Activated CD4-positive, alpha-beta T cell treated with anti-CD3 and anti-CD28 coated beads, Interleukin-2, amount 10 ng/mL, durations not matched to agents 24 days and 14 days (primary cell): ENCODE results near the gene UGT1A6. TPM values are rescaled to one million over a fixed set of nuclear protein-coding genes. Genes with fewer than 3 reads are reported as not detected.

Source experiments
- DNase-seq: peaks from one replicate; pipeline ENCODE4 v3.0.0; 2022
- H3K27ac Mint-ChIP-seq: one replicate; pipeline ENCODE4 v1.8.0; 2022; ENCODE audit warnings: mild to moderate bottlenecking, mixed read lengths
- H3K27me3 Mint-ChIP-seq: one replicate; pipeline ENCODE4 v1.8.0; 2022; ENCODE audit warnings: mixed read lengths
- H3K36me3 Mint-ChIP-seq: one replicate; pipeline ENCODE4 v1.8.0; 2022; ENCODE audit warnings: low read depth, mild to moderate bottlenecking, mixed read lengths
- H3K4me1 Mint-ChIP-seq: one replicate; pipeline ENCODE4 v1.8.0; 2021; ENCODE audit warnings: mixed read lengths
- H3K4me3 Mint-ChIP-seq: one replicate; pipeline ENCODE4 v1.8.0; 2022; ENCODE audit warnings: mild to moderate bottlenecking, moderate library complexity, mixed read lengths
- H3K9me3 Mint-ChIP-seq: one replicate; pipeline ENCODE4 v1.8.0; 2021; ENCODE audit warnings: mixed read lengths
- intact Hi-C: fragments of 100-400 bp; cut with micrococcal nuclease; formaldehyde crosslinking; loops from one replicate; pipeline ENCODE4 v1.15.1; 2023
- total RNA-seq: library from RNA; stranded (reverse); gene quantifications from 2 replicates; pipeline ENCODE4 v1.2.3, GENCODE V29; 2022

UGT1A6 gene
- total RNA-seq, 1 donor from 2014 or later = not detected

DNA sequence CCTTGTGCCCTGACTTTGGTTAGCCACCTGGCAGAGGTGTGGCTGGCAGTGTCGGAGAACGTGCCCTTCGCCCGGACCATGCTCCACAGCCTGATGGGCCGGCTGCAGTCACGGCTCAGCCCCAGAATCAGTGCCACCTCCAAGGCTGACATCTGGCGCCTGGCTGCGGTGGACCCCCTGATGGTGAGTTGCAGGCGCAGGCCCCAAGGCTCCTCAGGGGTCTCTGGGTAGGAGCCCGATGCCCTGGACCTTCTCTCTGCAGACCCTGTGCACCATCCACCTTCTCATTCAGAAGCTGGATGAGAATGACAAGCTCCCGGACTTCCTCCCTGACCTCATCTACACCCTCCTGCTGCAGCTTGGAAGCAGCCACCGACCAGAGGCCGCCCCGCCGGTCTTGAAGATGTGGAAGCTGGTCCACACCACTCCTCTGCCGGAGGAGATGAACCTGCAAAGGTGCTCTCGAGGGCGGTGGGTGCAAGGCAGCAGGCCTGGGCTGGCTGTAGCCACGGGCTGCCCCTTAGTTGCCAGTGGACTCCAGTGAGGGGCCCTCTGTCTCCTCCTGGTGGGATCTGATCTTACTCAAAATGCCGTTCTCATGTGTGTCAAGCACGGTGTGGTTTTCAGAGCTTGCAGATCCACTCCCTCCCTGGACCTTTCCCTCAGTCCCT is 129.5 kb downstream of the UGT1A6 start:
- Mint-ChIP-seq H3K4me3 (no peak overlapping the region), H3K4me1 (no peaks in the 10 kb centered on the region), H3K27me3 (peaks cover 11% of the 10 kb centered on the region), H3K27ac (no peak overlapping the region), H3K36me3 (no peaks in the 10 kb centered on the region), H3K9me3 (no peaks in the 10 kb centered on the region)
- intact Hi-C loops = no loop called here
- no peak for DNase-seq

Other genes starting within 250 kb of the UGT1A6 start
- 11.3 and 12.8 TPM in 2 replicates for gene USP40, start 126.1 kb upstream of the UGT1A6 start, total RNA-seq
- gene UGT1A8, start 75.3 kb upstream of the UGT1A6 start, total RNA-seq = not detected in 2 replicates
- not detected in 2 replicates for gene UGT1A10, start 56.4 kb upstream of the UGT1A6 start, total RNA-seq
- not detected in 2 replicates for gene UGT1A9, start 21.0 kb upstream of the UGT1A6 start, total RNA-seq
- gene UGT1A7, start 11.0 kb upstream of the UGT1A6 start, total RNA-seq = not detected in 2 replicates
- not detected in 2 replicates for gene UGT1A5, start 20.0 kb downstream of the UGT1A6 start, total RNA-seq
- gene UGT1A4, start 25.8 kb downstream of the UGT1A6 start, total RNA-seq = not detected in 2 replicates
- not detected in 2 replicates for gene UGT1A3, start 36.2 kb downstream of the UGT1A6 start, total RNA-seq
- gene UGT1A1, start 67.4 kb downstream of the UGT1A6 start, total RNA-seq = not detected in 2 replicates
- not detected in 2 replicates for gene MROH2A, start 85.4 kb downstream of the UGT1A6 start, total RNA-seq
- 41.5 and 45.6 TPM in 2 replicates for gene HJURP, start 161.6 kb downstream of the UGT1A6 start, total RNA-seq
- gene TRPM8, start 224.5 kb downstream of the UGT1A6 start, total RNA-seq = not detected in 2 replicates